A549 (cell line): ENCODE data around the gene NGEF. TPM values are rescaled to one million over a fixed set of nuclear protein-coding genes. Genes with fewer than 3 reads are reported as not detected.

ENCODE experiments used
- ATAC-seq, 2 experiments: fragments of 200-7000 bp in 1 of 2; fragments of >200 bp in 1 of 2; cut with Nextera tagmentation in 1 of 2; cut with Tn5 transposase in 1 of 2; 3 replicates each; pipeline versions ENCODE4 v1.8.0 to v1.9.1; 2018 to 2020; ENCODE audit warnings: mild to moderate bottlenecking in 1 of 2, moderate library complexity in 1 of 2
- CTCF ChIA-PET: fragments of 300-600 bp; sonication (Branson Sonifier 250); formaldehyde crosslinking; extraction: SDS; loops from one replicate; lab custom pipeline; 2021; ENCODE audit warnings: antibody characterized with exemption, inconsistent platforms; lab: Yijun Ruan, JAX
- POLR2A ChIA-PET: fragments of 350-600 bp; formaldehyde crosslinking; extraction: SDS; loops from one replicate; lab custom pipeline; 2021; ENCODE audit warnings: antibody characterized with exemption, inconsistent platforms; lab: Yijun Ruan, JAX
- DNase-seq, 2 experiments: peaks; one replicate each; pipeline versions ENCODE4 v3.0.0 to v3.0.0-alpha.2; 2011 to 2016; ENCODE audit warnings: low read depth in 1 of 2, low spot score in 1 of 2
- FAIRE-seq: peaks from 2 replicates; lab custom pipeline; 2011; peaks lifted over from hg19 to GRCh38; lab: Jason Lieb, UNC
- H3K27ac ChIP-seq, 2 experiments: fragments of >200 bp; sonication (Bioruptor Twin); formaldehyde crosslinking; 3 replicates each; pipeline ENCODE4 v1.5.1; 2016 to 2017
- H3K4me1 ChIP-seq: fragments of >200 bp; sonication (Bioruptor Twin); formaldehyde crosslinking; 3 replicates; pipeline ENCODE4 v1.6.1; 2016
- H3K4me2 ChIP-seq: fragments of >200 bp; sonication (Bioruptor Twin); formaldehyde crosslinking; 3 replicates; pipeline ENCODE4 v1.6.1; 2016
- H3K4me3 ChIP-seq: fragments of >200 bp; sonication (Bioruptor Twin); formaldehyde crosslinking; 3 replicates; pipeline ENCODE4 v1.5.1; 2016
- H3K9me3 ChIP-seq: fragments of >200 bp; sonication (Bioruptor Twin); formaldehyde crosslinking; 3 replicates; pipeline ENCODE4 v1.6.1; 2016
- BHLHE40 ChIP-seq: IDR thresholded peaks from 2 replicates; pipeline ENCODE4 v1.6.1; 2012; ENCODE audit warnings: low read depth, low read length, inconsistent platforms
- CBX8 ChIP-seq: fragments of 200-600 bp; sonication (generic); IDR thresholded peaks from 2 replicates; pipeline ENCODE4 v1.6.1; 2016
- CHD4 ChIP-seq: fragments of 200-600 bp; sonication (generic); IDR thresholded peaks from 2 replicates; pipeline ENCODE4 v1.6.1; 2016; ENCODE audit warnings: antibody characterized with exemption, mild to moderate bottlenecking, borderline replicate concordance
- EHF ChIP-seq: fragments of 250-450 bp; sonication (Bioruptor Pico); IDR thresholded peaks from 2 replicates; pipeline ENCODE4 v1.5.0; 2020; ENCODE audit warnings: mild to moderate bottlenecking
- EP300 ChIP-seq, 2 experiments: fragments of >200 bp; sonication (Bioruptor Twin); formaldehyde crosslinking; IDR thresholded peaks; 2 replicates in 1 of 2; 3 replicates in 1 of 2; pipeline ENCODE4 v1.6.1; 2016 to 2017
- FOSB ChIP-seq: fragments of 250-450 bp; sonication (Bioruptor Pico); IDR thresholded peaks from 2 replicates; pipeline ENCODE4 v1.5.0; 2020; ENCODE audit warnings: mild to moderate bottlenecking, moderate library complexity
- FOSL2 ChIP-seq, 2 experiments: fragments of 450-650 bp in 1 of 2; fragments of >200 bp in 1 of 2; sonication (Bioruptor Twin) in 1 of 2; formaldehyde crosslinking; IDR thresholded peaks; 2 replicates each; pipeline versions ENCODE4 v1.5.0 to v1.6.1; 2016 to 2020; ENCODE audit warnings: mild to moderate bottlenecking in 1 of 2, moderate library complexity in 1 of 2
- HEYL ChIP-seq: fragments of 250-450 bp; sonication (Bioruptor Pico); IDR thresholded peaks from 2 replicates; pipeline ENCODE4 v1.8.0; 2021; ENCODE audit warnings: mild to moderate bottlenecking, moderate library complexity
- HOXA7 ChIP-seq: fragments of 250-450 bp; sonication (Bioruptor Pico); IDR thresholded peaks from 2 replicates; pipeline ENCODE4 v1.5.0; 2020; ENCODE audit warnings: mild to moderate bottlenecking, moderate library complexity
- HOXB5 ChIP-seq: fragments of 250-450 bp; sonication (Bioruptor Pico); IDR thresholded peaks from 2 replicates; pipeline ENCODE4 v1.5.0; 2020; ENCODE audit warnings: mild to moderate bottlenecking, moderate library complexity
- JUN ChIP-seq, 2 experiments: fragments of >200 bp; sonication (Bioruptor Twin); formaldehyde crosslinking; IDR thresholded peaks; 2 replicates in 1 of 2; 3 replicates in 1 of 2; pipeline ENCODE4 v1.6.1; 2016 to 2017
- JUNB ChIP-seq: fragments of >200 bp; sonication (Bioruptor Twin); formaldehyde crosslinking; IDR thresholded peaks from 2 replicates; pipeline ENCODE4 v1.6.1; 2016
- MAFK ChIP-seq: fragments of 450-650 bp; IDR thresholded peaks from 2 replicates; pipeline ENCODE4 v1.6.1; 2014; ENCODE audit not compliant: partially characterized antibody
- MAZ ChIP-seq: fragments of 150-350 bp; IDR thresholded peaks from 2 replicates; pipeline ENCODE4 v1.6.1; 2014; ENCODE audit warnings: antibody characterized with exemption, low read depth, low read length, borderline replicate concordance
- POLR2AphosphoS2 ChIP-seq: conservative IDR thresholded peaks from 2 replicates; pipeline ENCODE4 v1.6.1; 2012; ENCODE audit warnings: low read length, improper control_type of control experiment, inconsistent platforms
- RARB ChIP-seq: fragments of 250-450 bp; sonication (Bioruptor Pico); IDR thresholded peaks from 2 replicates; pipeline ENCODE4 v1.8.0; 2021; ENCODE audit warnings: mild to moderate bottlenecking, moderate library complexity
- ZFP36 ChIP-seq: fragments of 450-650 bp; IDR thresholded peaks from 2 replicates; pipeline ENCODE4 v1.6.1; 2014; ENCODE audit warnings: borderline replicate concordance; ENCODE audit not compliant: partially characterized antibody
- ZNF302 ChIP-seq: fragments of 250-450 bp; sonication (Bioruptor Pico); IDR thresholded peaks from 2 replicates; pipeline ENCODE4 v1.9.0; 2021; ENCODE audit warnings: inconsistent platforms, mild to moderate bottlenecking, moderate library complexity
- ZSCAN20 ChIP-seq: fragments of 250-450 bp; sonication (Bioruptor Pico); IDR thresholded peaks from 2 replicates; pipeline ENCODE4 v1.8.0; 2022; ENCODE audit warnings: mild to moderate bottlenecking, moderate library complexity
- WGBS: methylation state at CpG from one replicate; pipeline ENCODE4 v1.1.6; 2017; ENCODE audit errors: missing lambda C conversion rate; 5-methylcytosine and 5-hydroxymethylcytosine counted together
- polyA plus RNA-seq, 4 experiments: library from polyadenylated mRNA; depleted of rRNA in 3 of 4; stranded (reverse); fragments of >200 nt; fragmentation: RNase III in 1 of 4; extraction: RNeasy Plus Mini Kit Qiagen cat#74134 plus additional on column Dnase treatment in 1 of 4; gene quantifications; 2 replicates in 3 of 4; 3 replicates in 1 of 4; pipeline ENCODE4 v1.2.3, GENCODE V29; 2011 to 2017
- TF ChIP-seq, protein P1 (sequence below): fragments of >200 bp; sonication (Bioruptor Twin); formaldehyde crosslinking; IDR thresholded peaks from 3 replicates; pipeline ENCODE4 v1.6.1; 2016
- TF ChIP-seq, protein P2 (sequence below): IDR thresholded peaks from 2 replicates; pipeline ENCODE4 v1.6.1; 2012

NGEF gene
- polyA plus RNA-seq, 2 of the 4 experiments (the other 2 are of a cell fraction): 8.1 to 9.7 TPM

DNA sequence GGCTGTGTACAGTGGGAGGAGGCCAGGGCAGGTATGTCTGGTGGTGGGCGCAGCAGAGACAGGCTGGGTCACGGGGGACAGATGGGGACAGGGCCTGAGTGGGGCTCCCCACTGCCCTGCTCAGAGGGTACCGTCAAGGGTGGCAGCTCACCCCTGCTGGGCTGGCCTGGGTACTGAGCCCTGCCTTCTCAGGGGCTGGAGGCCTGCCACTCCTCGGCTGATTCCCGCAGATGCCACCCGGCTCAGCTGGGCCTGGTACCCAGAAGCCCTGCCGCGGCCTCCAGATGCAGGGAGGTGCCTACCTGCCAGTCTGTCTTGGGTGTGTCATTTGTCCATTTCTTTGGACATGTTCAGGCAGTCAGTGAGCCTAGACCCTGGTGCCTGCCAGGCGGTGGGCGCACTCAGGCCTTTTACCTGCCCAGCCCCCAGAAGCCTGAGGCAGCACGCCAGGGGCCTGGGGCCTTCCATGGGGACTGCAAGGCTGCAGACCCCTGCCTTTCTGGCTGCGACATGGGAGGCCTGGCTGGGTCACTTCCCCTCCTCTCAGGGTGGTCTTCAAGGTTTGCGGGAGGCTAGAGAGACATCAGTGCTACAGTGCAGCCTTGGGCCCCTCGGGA lies 139.7 kb downstream of the NGEF start:
- ATAC-seq: no peak
- ChIA-PET CTCF (interaction anchor here (1.0 to 3.3 kb wide), 4 partner anchors 16 to 377 kb away, joined by 4 to 15 read pairs (median 8); partner anchors contain the start of gene ATG16L1), POLR2A (interaction anchor here (1.1 kb wide), 1 partner anchor 17 kb away, joined by 3 read pairs; no protein-coding TSS in a partner anchor)
- Histone ChIP-seq H3K9me3 (no peaks in the 10 kb centered on the region), H3K4me1 (peaks cover 33% of the 10 kb centered on the region), H3K4me3 (no peak overlapping the region), H3K4me2 (no peak overlapping the region; the same call in 2 of the 3 replicates), H3K27ac (peak overlapping the region; percentile 93 to 97)
- FAIRE-seq: no peak
- WGBS: 94% methylated on average over 11 of the region's 14 CpGs
- TF ChIP-seq JUN (IDR thresholded peaks at IDR 0.05) (no peak), HOXB5 (CRISPR knock-in tag) (no peak), JUNB (no peak), MAFK (no peak), ZFP36 (no peak)
- DNase-seq: no peak

DNA sequence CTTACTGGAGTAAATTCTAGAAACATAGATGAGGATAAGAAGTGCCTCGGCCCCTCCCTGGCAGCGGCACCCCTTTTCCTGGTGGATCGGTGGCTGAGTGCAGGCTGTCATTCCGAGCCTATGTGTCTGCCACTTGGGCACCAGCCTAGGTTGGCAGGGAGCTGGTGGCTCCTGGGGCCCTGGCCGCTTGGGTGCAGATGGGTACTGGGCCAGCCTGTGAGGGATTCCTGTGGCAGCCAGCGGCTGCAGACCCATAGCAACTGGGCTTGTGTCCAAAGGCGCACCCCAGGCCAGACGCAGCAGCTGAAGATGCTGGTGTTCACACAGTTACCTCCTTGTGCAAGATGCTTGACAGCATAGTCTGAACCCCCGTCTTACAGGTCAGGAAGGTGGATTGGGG lies 140.2 kb downstream of the NGEF start:
- Histone ChIP-seq H3K4me2 (no peak overlapping the region), H3K4me1 (peaks cover 27% of the 10 kb centered on the region), H3K27ac (peak overlapping the region in 1 of 2 experiments; percentile 97; a peak in 3 of 6 replicates), H3K9me3 (no peaks in the 10 kb centered on the region), H3K4me3 (no peak overlapping the region)
- FAIRE-seq (no peak), ATAC-seq (no peak)
- POLR2A ChIA-PET: interaction anchor here (1.1 kb wide), 1 partner anchor 16 kb away, joined by 3 read pairs; no protein-coding TSS in a partner anchor
- CTCF ChIA-PET: interaction anchor here (1.0 to 3.3 kb wide), 3 partner anchors 16 to 181 kb away, joined by 4 to 10 read pairs (median 7); no protein-coding TSS in a partner anchor
- 90% methylated on average over 5 of the region's 9 CpGs for WGBS
- no peak for TF ChIP-seq FOSB (CRISPR knock-in tag)
- TF ChIP-seq RARB (CRISPR knock-in tag): no peak
- TF ChIP-seq HOXA7 (CRISPR knock-in tag): no peak
- TF ChIP-seq EP300 (IDR thresholded peaks at IDR 0.05): no peak
- TF ChIP-seq, all 56 proteins: peak for 0
- no peak for DNase-seq

- no peaks in the 10 kb centered on the region for H3K9me3 ChIP-seq
- peak overlapping the region; percentile 26 to 97; a peak in 4 of 6 replicates for H3K27ac ChIP-seq
- POLR2A ChIA-PET: no interaction called here
- CTCF ChIA-PET: interaction anchor here (0.9 to 3.3 kb wide), 4 partner anchors 11 to 182 kb away, joined by 3 to 10 read pairs (median 6); no protein-coding TSS in a partner anchor
- H3K4me1 ChIP-seq: peaks cover 24% of the 10 kb centered on the region
- DNase-seq (no peak), FAIRE-seq (no peak), ATAC-seq (no peak)
- no peak for TF ChIP-seq BHLHE40
- TF ChIP-seq MAZ: no peak
- TF ChIP-seq POLR2AphosphoS2: no peak
- no peak for TF ChIP-seq ZSCAN20
- no peak for TF ChIP-seq ZNF302 (CRISPR knock-in tag)
- no peak for TF ChIP-seq CHD4
- TF ChIP-seq, protein P1, sequence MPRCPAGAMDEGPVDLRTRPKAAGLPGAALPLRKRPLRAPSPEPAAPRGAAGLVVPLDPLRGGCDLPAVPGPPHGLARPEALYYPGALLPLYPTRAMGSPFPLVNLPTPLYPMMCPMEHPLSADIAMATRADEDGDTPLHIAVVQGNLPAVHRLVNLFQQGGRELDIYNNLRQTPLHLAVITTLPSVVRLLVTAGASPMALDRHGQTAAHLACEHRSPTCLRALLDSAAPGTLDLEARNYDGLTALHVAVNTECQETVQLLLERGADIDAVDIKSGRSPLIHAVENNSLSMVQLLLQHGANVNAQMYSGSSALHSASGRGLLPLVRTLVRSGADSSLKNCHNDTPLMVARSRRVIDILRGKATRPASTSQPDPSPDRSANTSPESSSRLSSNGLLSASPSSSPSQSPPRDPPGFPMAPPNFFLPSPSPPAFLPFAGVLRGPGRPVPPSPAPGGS: no peak
- TF ChIP-seq, protein P2, sequence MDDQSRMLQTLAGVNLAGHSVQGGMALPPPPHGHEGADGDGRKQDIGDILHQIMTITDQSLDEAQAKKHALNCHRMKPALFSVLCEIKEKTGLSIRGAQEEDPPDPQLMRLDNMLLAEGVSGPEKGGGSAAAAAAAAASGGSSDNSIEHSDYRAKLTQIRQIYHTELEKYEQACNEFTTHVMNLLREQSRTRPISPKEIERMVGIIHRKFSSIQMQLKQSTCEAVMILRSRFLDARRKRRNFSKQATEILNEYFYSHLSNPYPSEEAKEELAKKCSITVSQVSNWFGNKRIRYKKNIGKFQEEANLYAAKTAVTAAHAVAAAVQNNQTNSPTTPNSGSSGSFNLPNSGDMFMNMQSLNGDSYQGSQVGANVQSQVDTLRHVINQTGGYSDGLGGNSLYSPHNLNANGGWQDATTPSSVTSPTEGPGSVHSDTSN: no peak
- no peak for TF ChIP-seq CBX8
- no peak for TF ChIP-seq FOSL2 (IDR thresholded peaks at IDR 0.05)
- no peak for TF ChIP-seq FOSL2 (CRISPR knock-in tag; IDR thresholded peaks at IDR 0.05)
- no peak for TF ChIP-seq EHF (CRISPR knock-in tag)
- TF ChIP-seq HEYL (CRISPR knock-in tag): no peak
- 94% methylated on average over 17 of the region's 22 CpGs for WGBS
- no peak overlapping the region for H3K4me2 ChIP-seq
- no peak overlapping the region for H3K4me3 ChIP-seq
Observed at GRCh38 chr2:232871835-232872736, 141.0 kb downstream of the NGEF start.
